Prostate gland (tissue), 2 donors: ENCODE measurements around the gene C1orf21. TPM values are rescaled to one million over a fixed set of nuclear protein-coding genes. Genes with fewer than 3 reads are reported as not detected.

Experiments used
- DNase-seq: peaks from one replicate; pipeline ENCODE4 v3.0.0-alpha.2; 2019; ENCODE audit warnings: low spot score
- H3K27ac ChIP-seq, 2 donors: fragments of 200-600 bp; sonication (generic); 2 replicates each; pipeline ENCODE4 v1.5.1; 2017 to 2019
- H3K27me3 ChIP-seq: fragments of 200-600 bp; sonication (generic); replicated peaks from 2 replicates; pipeline ENCODE4 v1.5.1; 2019; ENCODE audit not compliant: insufficient read depth
- H3K36me3 ChIP-seq, 2 donors: fragments of 200-600 bp; sonication (generic); 1 replicate in 1 of 2; 2 replicates in 1 of 2; pipeline versions ENCODE4 v1.5.1 to v1.8.1; 2017 to 2019
- H3K4me1 ChIP-seq: fragments of 200-600 bp; sonication (generic); replicated peaks from 2 replicates; pipeline ENCODE4 v1.5.1; 2019
- H3K4me3 ChIP-seq, 2 donors: fragments of 200-600 bp; sonication (generic); 2 replicates each; pipeline ENCODE4 v1.5.1; 2017 to 2019
- H3K9me3 ChIP-seq: fragments of 200-600 bp; sonication (generic); 2 replicates; pipeline ENCODE4 v1.5.1; 2017
- POLR2A ChIP-seq: fragments of 450-650 bp; IDR thresholded peaks from one replicate; pipeline ENCODE4 v1.6.1; 2016; ENCODE audit warnings: antibody characterized with exemption, mild to moderate bottlenecking
- POLR2AphosphoS5 ChIP-seq: sonication (generic); formaldehyde crosslinking; IDR thresholded peaks from one replicate; pipeline ENCODE4 v1.6.1; 2017; ENCODE audit warnings: antibody characterized with exemption
- WGBS: methylation state at CpG from one replicate; pipeline ENCODE4 v1.1.5; 2018; 5-methylcytosine and 5-hydroxymethylcytosine counted together
- intact Hi-C: fragments of 100-400 bp; cut with DNase I; formaldehyde crosslinking; loops from one replicate; pipeline ENCODE4 v1.14.2; 2022
- total RNA-seq, 2 donors: library from RNA; depleted of rRNA; stranded (reverse); fragments of >200 nt; gene quantifications; one replicate each; pipeline ENCODE4 v1.1.0, GENCODE V29; 2016
- TF ChIP-seq, protein P1 (sequence below), 4 experiments: fragments of 200-600 bp in 2 of 4; fragments of 450-650 bp in 2 of 4; sonication (generic) in 2 of 4; IDR thresholded peaks; 1 replicate in 3 of 4; 2 replicates in 1 of 4; pipeline ENCODE4 v1.5.1; 2016 to 2019; ENCODE audit warnings: antibody characterized with exemption in 4 of 4, mild to moderate bottlenecking in 2 of 4, moderate library complexity in 2 of 4

The C1orf21 gene
- total RNA-seq, 2 donors from 2014 or later: 28.8 to 79.3 TPM

DNA sequence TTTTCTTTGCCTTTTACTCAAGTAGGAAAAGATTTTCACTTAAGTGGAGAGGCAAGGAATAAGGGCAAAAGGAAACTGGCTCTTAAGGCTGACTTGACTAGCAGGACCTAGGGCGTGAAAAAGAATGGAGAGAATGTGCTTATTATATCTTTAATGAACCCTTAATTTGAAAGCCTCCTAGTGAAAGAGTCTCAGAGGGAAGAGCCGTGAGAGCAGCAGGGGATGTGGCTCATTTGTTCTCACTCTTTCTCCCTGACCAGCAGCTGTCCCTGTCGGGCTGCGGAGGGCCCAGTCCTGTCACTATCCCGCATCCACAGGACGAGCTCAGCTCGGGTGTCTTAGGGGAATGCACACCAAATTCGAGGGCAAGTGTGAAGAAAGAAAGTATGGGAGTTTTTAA is 187.8 kb downstream of the C1orf21 start:
- intact Hi-C loops: no loop called here
- 73% methylated on average over 8 of the region's 8 CpGs for WGBS
- no peak for DNase-seq
- no peak overlapping the region for H3K4me3 ChIP-seq
- no peaks in the 10 kb centered on the region for H3K4me1 ChIP-seq
- H3K36me3 ChIP-seq: no peaks in the 10 kb centered on the region
- no peaks in the 10 kb centered on the region for H3K9me3 ChIP-seq
- no peaks in the 10 kb centered on the region for H3K27me3 ChIP-seq
- H3K27ac ChIP-seq: no peak overlapping the region
- TF ChIP-seq POLR2AphosphoS5: no peak
- TF ChIP-seq POLR2A: no peak

DNA sequence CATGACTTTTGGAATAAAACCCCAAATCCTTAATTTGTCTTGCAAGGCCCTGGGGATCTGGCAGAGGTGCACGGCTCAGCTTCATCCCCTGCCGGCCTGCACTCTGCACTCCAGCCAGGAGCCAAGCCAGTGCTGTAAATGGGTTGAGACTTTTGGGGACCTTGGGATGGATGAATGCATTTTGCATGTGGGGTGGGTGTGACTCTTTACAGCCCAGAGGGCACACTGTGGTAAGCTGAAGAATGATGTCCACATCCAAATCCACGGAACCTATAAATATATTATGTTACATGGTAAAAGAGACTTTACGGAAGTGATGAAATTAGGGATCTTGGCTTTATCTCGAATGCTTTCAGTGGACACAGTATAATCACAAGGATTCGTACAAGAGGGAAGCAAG is 190.0 kb downstream of the C1orf21 start:
- Histone ChIP-seq H3K36me3 (no peaks in the 10 kb centered on the region), H3K27ac (peak overlapping the region; percentile 5 to 36), H3K27me3 (no peaks in the 10 kb centered on the region), H3K9me3 (no peaks in the 10 kb centered on the region), H3K4me1 (no peaks in the 10 kb centered on the region), H3K4me3 (no peak overlapping the region)
- 48% methylated on average over 6 of the region's 6 CpGs for WGBS
- intact Hi-C loops: loop anchor here (5.0 kb wide), 1 partner anchor 45 kb away; no protein-coding TSS in a partner anchor
- DNase-seq: no peak
- TF ChIP-seq POLR2A (no peak), POLR2AphosphoS5 (no peak)
- TF ChIP-seq, protein P1, sequence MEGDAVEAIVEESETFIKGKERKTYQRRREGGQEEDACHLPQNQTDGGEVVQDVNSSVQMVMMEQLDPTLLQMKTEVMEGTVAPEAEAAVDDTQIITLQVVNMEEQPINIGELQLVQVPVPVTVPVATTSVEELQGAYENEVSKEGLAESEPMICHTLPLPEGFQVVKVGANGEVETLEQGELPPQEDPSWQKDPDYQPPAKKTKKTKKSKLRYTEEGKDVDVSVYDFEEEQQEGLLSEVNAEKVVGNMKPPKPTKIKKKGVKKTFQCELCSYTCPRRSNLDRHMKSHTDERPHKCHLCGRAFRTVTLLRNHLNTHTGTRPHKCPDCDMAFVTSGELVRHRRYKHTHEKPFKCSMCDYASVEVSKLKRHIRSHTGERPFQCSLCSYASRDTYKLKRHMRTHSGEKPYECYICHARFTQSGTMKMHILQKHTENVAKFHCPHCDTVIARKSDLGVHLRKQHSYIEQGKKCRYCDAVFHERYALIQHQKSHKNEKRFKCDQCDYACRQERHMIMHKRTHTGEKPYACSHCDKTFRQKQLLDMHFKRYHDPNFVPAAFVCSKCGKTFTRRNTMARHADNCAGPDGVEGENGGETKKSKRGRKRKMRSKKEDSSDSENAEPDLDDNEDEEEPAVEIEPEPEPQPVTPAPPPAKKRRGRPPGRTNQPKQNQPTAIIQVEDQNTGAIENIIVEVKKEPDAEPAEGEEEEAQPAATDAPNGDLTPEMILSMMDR (IDR thresholded peaks at IDR 0.05): no peak

DNA sequence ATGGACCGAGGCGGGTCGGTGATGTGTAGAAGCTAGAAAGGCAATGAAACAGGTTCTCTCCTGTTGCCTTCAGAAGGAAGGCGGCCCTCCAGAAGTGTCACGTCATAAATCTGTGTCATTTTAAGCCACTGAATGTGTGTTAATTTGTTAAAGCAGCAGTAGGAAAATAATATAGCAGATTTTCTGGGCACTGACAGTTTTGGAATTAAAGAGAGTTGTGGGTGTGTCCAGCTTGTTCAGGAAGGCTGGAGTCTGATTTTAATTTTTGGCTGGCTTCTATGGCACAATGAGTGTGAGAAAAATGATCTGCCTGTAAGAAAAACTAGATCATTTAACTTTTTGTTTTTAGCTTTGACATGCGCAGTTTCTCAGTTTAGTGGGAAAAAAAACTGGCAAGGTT is 190.5 kb downstream of the C1orf21 start:
- H3K4me3 ChIP-seq: no peak overlapping the region
- H3K36me3 ChIP-seq: no peaks in the 10 kb centered on the region
- 40% methylated on average over 6 of the region's 6 CpGs for WGBS
- H3K27me3 ChIP-seq: no peaks in the 10 kb centered on the region
- peaks cover 1% of the 10 kb centered on the region for H3K4me1 ChIP-seq
- no peak for DNase-seq
- TF ChIP-seq, protein P1 (IDR thresholded peaks at IDR 0.05): no peak
- TF ChIP-seq POLR2AphosphoS5: no peak
- no peak for TF ChIP-seq POLR2A
- intact Hi-C loops: loop anchor here (5.0 kb wide), 1 partner anchor 45 kb away; no protein-coding TSS in a partner anchor
- no peaks in the 10 kb centered on the region for H3K9me3 ChIP-seq
- peak overlapping the region; percentile 5 to 36 for H3K27ac ChIP-seq

DNA sequence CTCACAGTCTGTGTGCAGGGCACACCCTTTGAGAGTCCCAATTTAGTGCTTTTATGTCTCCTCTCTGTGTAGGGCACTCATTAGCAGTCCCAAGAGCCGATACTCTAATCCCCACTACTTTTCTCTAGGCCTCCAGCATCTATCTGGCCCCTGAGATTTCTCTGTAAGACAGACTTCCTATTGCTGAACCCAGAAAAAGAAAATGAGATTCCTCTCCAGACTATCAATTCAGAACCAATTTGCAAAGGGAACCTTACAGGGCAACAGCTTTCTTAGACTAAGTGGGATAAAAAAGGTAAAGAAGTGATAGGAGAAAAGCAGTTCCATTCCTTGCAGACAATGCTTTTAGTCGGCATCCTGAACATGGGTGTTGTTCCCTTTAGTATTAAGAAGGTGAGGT is 195.6 kb downstream of the C1orf21 start:
- Histone ChIP-seq H3K4me3 (no peak overlapping the region), H3K9me3 (no peaks in the 10 kb centered on the region), H3K27me3 (no peaks in the 10 kb centered on the region), H3K4me1 (peaks cover 6% of the 10 kb centered on the region), H3K27ac (peak overlapping the region; percentile 5 to 23), H3K36me3 (no peaks in the 10 kb centered on the region)
- no peak for TF ChIP-seq POLR2AphosphoS5
- TF ChIP-seq POLR2A: no peak
- TF ChIP-seq, protein P1 (IDR thresholded peaks at IDR 0.05): no peak
- DNase-seq: no peak
- WGBS: 90% methylated on average over 2 of the region's 2 CpGs
- intact Hi-C loops: no loop called here

DNA sequence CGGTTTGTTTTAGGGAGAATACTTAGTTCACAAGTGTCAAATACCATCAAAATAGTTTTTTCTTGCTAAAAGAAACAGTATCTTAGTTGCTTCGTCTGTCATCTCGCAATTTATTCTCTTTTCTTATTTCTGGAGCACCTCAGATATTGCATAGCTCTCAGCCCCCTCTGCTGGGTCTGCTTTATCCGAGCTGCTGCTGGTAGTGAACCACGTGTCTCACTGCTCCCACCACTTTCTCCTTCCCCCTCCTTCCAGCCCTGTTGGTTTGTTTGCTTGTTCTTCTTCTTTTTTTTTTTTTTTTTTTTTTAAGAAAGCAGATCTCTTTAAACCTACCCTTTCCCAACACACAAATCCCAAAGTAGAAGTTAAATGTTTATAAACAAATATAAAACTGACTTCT is 197.0 kb downstream of the C1orf21 start:
- TF ChIP-seq, protein P1 (IDR thresholded peaks at IDR 0.05): no peak
- TF ChIP-seq POLR2A (no peak), POLR2AphosphoS5 (no peak)
- Histone ChIP-seq H3K9me3 (no peaks in the 10 kb centered on the region), H3K4me3 (no peak overlapping the region), H3K27ac (peak overlapping the region in 1 of 2 donors; percentile 9), H3K27me3 (no peaks in the 10 kb centered on the region), H3K4me1 (peaks cover 6% of the 10 kb centered on the region), H3K36me3 (no peaks in the 10 kb centered on the region)
- no peak for DNase-seq
- 59% methylated on average over 5 of the region's 5 CpGs for WGBS
- intact Hi-C loops: no loop called here
